KOPT-K1 (cell line): Measurements from ENCODE around the gene RAB9B.

Experiments used
- H3K27ac ChIP-seq: fragments of 200-600 bp; sonication (generic); 2 replicates; pipeline ENCODE4 v1.5.1; 2016; ENCODE audit warnings: antibody characterized with exemption, mild to moderate bottlenecking, low read depth, low read length; ENCODE audit not compliant: poor library complexity, severe bottlenecking
- H3K36me3 ChIP-seq: fragments of 200-600 bp; sonication (generic); 2 replicates; pipeline ENCODE4 v1.5.1; 2017; ENCODE audit warnings: antibody characterized with exemption, mild to moderate bottlenecking, low read length, moderate library complexity; ENCODE audit not compliant: insufficient read depth
- H3K9me3 ChIP-seq: fragments of 200-600 bp; sonication (generic); 2 replicates; pipeline ENCODE4 v1.5.1; 2017; ENCODE audit warnings: antibody characterized with exemption, low read length, mild to moderate bottlenecking; ENCODE audit not compliant: insufficient read depth, poor library complexity, severe bottlenecking

Gene RAB9B

GRCh38 chrX:103791228-103791627 is 40.8 kb downstream of the RAB9B start:
- H3K36me3 ChIP-seq: no peaks in the 10 kb centered on the region
- H3K27ac ChIP-seq: no peak overlapping the region
- no peaks in the 10 kb centered on the region for H3K9me3 ChIP-seq

GRCh38 chrX:103789004-103789403 is 43.1 kb downstream of the RAB9B start:
- Histone ChIP-seq H3K9me3 (no peaks in the 10 kb centered on the region), H3K27ac (no peak overlapping the region), H3K36me3 (no peaks in the 10 kb centered on the region)

- H3K36me3 ChIP-seq: no peaks in the 10 kb centered on the region
- H3K27ac ChIP-seq: no peak overlapping the region
- H3K9me3 ChIP-seq: no peaks in the 10 kb centered on the region
Measured at GRCh38 chrX:103783971-103784370, 48.1 kb downstream of the RAB9B start.

GRCh38 chrX:103783196-103783595 is 48.9 kb downstream of the RAB9B start:
- no peak overlapping the region for H3K27ac ChIP-seq
- no peaks in the 10 kb centered on the region for H3K9me3 ChIP-seq
- H3K36me3 ChIP-seq: no peaks in the 10 kb centered on the region

- no peak overlapping the region for H3K27ac ChIP-seq
Measured at GRCh38 chrX:103782640-103783039, 49.4 kb downstream of the RAB9B start.

GRCh38 chrX:103781706-103782105 is 50.4 kb downstream of the RAB9B start:
- Histone ChIP-seq H3K9me3 (no peaks in the 10 kb centered on the region), H3K27ac (no peak overlapping the region), H3K36me3 (no peaks in the 10 kb centered on the region)

More at GRCh38 chrX:103782640-103783039, 49.4 kb downstream of the RAB9B start:
- H3K9me3 ChIP-seq: no peaks in the 10 kb centered on the region
- H3K36me3 ChIP-seq: no peaks in the 10 kb centered on the region

GRCh38 chrX:103781062-103781402 is 51.0 kb downstream of the RAB9B start:
- Histone ChIP-seq H3K36me3 (no peaks in the 10 kb centered on the region), H3K27ac (no peak overlapping the region), H3K9me3 (no peaks in the 10 kb centered on the region)

- Histone ChIP-seq H3K27ac (no peak overlapping the region), H3K9me3 (no peaks in the 10 kb centered on the region), H3K36me3 (no peaks in the 10 kb centered on the region)
Measured at GRCh38 chrX:103780336-103781061, 51.6 kb downstream of the RAB9B start.

GRCh38 chrX:103779141-103779789 is 52.8 kb downstream of the RAB9B start:
- Histone ChIP-seq H3K36me3 (no peaks in the 10 kb centered on the region), H3K9me3 (no peaks in the 10 kb centered on the region), H3K27ac (no peak overlapping the region)

- H3K27ac ChIP-seq: no peak within 1 kb of the TSS
- H3K36me3 ChIP-seq: no peaks in the 10 kb centered on the region
Measured at GRCh38 chrX:103776546-103776945, 55.5 kb downstream of the RAB9B start, which contains the start of gene PLP1. PLP1 (plus strand) TSS chrX:103776840; CDS start chrX:103776996, 156 bp downstream.

GRCh38 chrX:103774070-103774642 is 57.9 kb downstream of the RAB9B start:
- Histone ChIP-seq H3K27ac (no peak overlapping the region), H3K9me3 (no peaks in the 10 kb centered on the region), H3K36me3 (no peaks in the 10 kb centered on the region)

More at GRCh38 chrX:103776546-103776945, 55.5 kb downstream of the RAB9B start, which contains the start of gene PLP1:
- H3K9me3 ChIP-seq: no peaks in the 10 kb centered on the region

- no peaks in the 10 kb centered on the region for H3K36me3 ChIP-seq
- H3K9me3 ChIP-seq: no peaks in the 10 kb centered on the region
Measured at GRCh38 chrX:103773445-103773844, 58.6 kb downstream of the RAB9B start.

More at GRCh38 chrX:103773445-103773844, 58.6 kb downstream of the RAB9B start:
- no peak overlapping the region for H3K27ac ChIP-seq
